Sciatic nerve (tissue), 2 donors: ENCODE results near the gene ADCK1. TPM values are rescaled to one million over a fixed set of nuclear protein-coding genes. Genes with fewer than 3 reads are reported as not detected.
"Not testable (repeated sequence)": the region's sequence is repeated elsewhere in the genome, so short reads cannot be mapped to it uniquely, and the experiment has no call there.

Experiments used
- ATAC-seq: fragments of 200-7000 bp; cut with Tn5 transposase; one replicate; pipeline ENCODE4 v1.9.1; 2020; ENCODE audit warnings: mild to moderate bottlenecking, moderate library complexity
- DNase-seq: peaks from one replicate; pipeline ENCODE4 v3.0.0-alpha.2; 2020; ENCODE audit warnings: low spot score
- intact Hi-C: fragments of 100-400 bp; cut with DNase I; formaldehyde crosslinking; loops from one replicate; pipeline ENCODE4 v1.14.2; 2022
- total RNA-seq: library from RNA; stranded (reverse); fragmentation: NEBNext Ultra II Directional; extraction: Animal tissue kit (Norgen Biotek cat#: 25700); gene quantifications from one replicate; pipeline ENCODE4 v1.2.1, GENCODE V29; 2021
- donor health status: DM: no; HTN: no; CAD: no.
- donor health status: DM: no; HTN: no; CAD: no.

ADCK1 gene, protein sequence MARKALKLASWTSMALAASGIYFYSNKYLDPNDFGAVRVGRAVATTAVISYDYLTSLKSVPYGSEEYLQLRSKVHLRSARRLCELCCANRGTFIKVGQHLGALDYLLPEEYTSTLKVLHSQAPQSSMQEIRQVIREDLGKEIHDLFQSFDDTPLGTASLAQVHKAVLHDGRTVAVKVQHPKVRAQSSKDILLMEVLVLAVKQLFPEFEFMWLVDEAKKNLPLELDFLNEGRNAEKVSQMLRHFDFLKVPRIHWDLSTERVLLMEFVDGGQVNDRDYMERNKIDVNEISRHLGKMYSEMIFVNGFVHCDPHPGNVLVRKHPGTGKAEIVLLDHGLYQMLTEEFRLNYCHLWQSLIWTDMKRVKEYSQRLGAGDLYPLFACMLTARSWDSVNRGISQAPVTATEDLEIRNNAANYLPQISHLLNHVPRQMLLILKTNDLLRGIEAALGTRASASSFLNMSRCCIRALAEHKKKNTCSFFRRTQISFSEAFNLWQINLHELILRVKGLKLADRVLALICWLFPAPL
- 8.2 TPM for total RNA-seq

DNA sequence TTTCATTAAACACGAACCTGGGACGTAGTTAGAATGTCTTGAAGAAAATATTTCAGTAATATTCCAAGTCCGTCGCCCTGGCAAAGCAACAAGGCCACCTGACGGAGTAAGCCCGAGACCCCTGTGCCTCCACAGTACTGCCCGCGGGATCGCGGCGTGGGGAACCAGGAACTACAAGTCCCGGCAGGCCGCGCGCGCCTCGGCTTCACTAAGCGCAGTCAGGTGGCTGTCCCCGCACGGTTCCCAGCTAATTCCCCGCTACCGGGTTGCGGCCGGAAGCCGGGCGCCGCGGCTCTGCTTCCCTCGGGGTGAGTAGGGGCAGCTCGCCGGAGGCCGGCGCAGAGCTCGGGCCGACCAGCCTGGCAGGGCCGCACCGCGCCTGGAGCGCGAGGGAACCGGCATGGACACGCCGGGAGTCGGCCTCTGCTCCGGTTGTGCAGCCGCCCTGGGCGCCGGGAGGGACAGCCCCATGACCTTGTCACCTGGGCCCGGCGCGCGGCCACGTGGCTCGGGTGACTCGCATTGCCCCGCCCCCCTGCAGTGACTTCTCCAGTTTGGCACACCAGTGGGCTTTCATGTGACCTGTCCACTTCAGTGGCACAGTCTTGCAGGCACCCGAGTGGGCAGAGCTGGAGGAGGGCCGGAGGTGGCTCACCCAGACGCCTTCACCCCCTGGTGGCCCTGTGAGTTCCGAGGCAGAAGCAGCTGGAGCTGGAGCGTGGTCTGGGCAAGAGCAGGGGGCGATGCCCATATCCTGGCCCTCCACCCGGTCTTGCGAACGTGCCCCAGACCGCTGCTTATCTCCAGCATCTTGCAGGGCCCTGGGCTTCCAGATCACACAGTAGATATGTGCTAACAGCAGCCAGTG is at the start of gene ADCK1:
ADCK1 (plus strand) TSS at position 247 of the 868 bp plus-strand sequence. CDS start 18,870 bp downstream, outside the sequence.
- peak; percentile 94 for ATAC-seq
- intact Hi-C loops = no loop called here
- peak; percentile 93 for DNase-seq

DNA sequence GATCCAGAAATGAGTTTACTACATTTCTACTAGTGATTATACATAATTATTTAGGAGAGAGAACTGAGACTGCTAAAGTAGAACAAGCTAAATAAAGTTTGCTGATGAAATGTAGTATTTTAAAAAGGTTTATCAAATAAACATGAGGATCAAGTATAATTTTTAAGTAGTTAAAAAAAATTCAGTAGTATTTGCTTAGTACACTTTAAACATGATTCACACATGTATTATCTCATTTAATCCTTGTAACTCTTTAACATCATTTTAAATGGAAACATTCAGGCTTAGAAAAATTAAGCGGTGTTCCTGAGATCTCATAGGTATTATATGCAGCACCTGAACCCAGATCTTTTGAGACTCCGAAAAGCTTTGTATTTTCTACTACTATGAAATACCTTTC is 47.6 kb upstream of the ADCK1 start:
- intact Hi-C loops = no loop called here
- DNase-seq (no peak), ATAC-seq (no peak)

DNA sequence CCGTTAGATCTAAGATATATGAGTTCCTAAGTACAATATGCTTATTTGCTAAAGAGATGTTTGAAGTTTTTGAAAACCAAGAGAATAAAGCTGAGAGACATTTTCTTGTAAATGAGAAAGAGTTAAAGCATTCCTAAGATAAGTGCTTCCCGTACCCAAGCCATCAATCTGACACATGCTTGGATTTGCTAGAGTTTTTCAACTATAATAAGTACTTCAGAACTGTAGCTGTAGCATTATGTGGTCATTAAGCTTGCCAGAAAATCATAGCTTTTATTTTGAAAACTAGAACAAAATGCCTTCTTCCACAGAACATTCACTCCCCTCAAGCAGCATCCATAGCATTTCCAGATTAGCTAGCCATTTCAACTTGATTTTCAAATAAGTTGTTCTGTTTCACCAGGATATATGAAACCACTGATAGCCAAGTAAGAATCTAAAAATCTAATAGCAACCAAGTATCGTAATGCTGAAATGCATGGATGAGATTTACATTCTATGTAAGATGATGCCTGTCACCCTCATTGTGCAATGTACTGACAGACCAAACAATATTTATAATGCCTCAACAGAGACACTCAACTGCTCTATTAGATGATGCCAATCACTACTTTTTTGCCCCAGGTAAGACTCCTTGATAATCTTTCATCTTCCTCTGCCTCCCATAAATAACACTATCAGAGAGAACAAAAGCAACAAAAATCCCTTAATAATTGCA is 47.0 kb upstream of the ADCK1 start:
- DNase-seq = no peak
- intact Hi-C loops = no loop called here
- ATAC-seq = no peak

DNA sequence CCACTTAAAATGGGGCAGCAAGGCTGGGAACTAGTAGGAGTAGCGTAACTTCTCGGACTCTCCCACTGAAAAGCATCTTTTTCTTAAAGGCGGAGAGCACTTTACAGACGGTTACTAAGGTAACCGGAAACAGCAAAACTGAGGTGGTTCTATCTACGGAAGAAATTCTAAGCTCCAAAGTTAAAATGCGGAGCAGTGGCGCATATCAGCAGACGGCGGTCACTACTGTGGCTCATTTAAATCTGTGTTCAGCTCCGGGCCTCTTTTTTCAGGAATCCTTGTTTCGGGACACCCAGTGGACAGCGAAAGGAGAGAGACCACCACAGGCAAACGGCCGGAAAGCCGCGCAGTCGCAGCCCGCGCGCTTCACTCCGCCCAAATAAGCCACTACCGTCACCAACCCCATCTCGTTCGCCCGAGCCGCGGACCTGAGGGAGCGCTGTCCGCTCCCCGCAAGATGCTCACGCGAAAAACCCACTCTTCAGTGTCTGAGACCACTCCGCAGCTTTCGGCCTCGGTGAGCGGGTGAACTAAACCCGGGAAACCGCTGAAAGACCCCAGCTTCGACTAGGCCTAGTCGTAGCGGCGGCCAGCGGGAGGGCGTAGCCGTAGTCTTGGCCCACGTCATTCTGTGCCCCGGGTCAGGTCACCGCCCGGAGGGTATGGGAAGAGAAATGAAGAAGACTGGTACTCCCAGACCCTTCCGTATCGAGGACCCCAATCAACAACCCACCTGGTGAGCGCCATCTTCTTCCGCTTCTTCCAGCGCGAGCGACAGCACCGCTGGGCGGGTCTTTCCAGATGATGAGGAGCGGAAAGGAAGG is 39.3 kb upstream of the ADCK1 start, which contains the start of gene SNW1:
SNW1 (minus strand) TSS at position 776 of the 824 bp plus-strand sequence; CDS start at position 747, 29 bp downstream.
- ATAC-seq (peak; percentile 99), DNase-seq (peak; percentile 95)
- intact Hi-C loops = no loop called here

DNA sequence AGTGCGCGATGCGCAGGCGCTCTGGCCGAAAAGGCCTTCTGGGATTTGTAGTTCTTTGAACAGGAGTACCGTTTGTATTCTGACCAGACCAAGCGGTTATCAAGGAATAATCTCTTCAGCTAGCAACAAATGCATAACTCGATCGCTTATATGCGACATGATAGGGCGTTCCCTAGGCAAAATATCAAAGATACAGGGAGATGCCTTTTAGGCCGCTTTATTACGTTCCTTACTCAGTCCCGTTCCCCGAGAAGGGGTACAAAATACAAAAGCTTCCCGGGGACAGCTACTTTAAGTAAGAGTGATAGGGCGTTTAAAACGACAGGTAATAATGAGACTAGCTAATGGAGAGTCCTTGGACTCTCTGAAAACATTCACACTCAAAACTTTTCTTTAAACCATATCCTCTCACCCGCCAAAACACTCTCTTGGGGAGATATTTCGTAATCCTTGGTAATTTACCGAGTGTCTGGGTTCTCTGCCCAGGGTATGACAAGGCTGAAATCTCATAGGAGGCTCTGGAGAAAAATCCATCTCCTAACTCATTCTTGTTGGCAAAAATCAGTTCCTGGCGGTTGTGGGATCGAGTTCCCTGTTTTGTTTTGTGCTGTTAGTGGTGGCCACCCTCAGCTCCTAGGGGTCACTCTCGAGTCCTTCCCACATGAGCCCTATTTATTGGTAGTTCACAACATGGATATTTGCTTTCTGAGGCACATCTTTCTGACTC is 38.5 kb upstream of the ADCK1 start:
- intact Hi-C loops = no loop called here
- ATAC-seq = peak; percentile 91
- no peak for DNase-seq

DNA sequence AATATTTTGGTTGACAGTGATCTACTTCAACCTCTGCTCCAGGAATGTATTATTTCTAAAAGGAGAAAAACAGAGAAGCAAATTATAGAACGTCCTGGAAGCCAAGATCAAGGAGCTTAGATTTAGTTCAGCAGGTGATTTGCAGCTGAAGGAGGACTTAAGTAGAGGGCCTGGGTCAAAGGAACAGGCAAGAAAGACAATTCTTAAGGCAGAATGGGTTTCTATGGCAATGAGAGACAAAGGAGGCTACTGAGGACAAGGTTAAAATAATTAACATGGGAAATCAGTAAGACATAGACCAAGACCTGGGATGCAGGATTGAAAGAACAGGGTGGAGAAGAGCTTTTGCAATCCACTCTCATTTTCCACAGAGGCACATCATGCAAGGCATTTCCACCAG is 36.6 kb upstream of the ADCK1 start:
- intact Hi-C loops = no loop called here
- ATAC-seq (no peak), DNase-seq (no peak)

DNA sequence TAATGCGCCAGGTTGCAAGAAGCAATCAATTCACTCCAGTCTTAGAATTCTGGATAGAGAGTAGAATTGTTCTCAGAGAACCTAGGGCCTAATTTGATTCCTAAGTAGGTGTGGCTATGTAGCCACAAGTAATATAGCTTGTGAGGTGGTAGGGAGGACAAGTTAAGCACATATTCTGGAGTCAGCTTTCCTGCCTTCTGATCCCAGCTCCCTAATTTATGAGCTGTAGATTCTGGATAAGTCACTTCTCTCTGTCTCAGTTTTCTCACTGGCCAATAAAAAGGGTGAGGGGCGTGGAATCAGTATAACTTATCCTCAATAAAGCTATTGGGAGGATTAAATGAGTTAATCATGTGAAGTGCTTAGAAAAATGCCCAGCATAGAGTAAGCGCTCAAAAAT is 35.9 kb upstream of the ADCK1 start:
- ATAC-seq = no peak
- no peak for DNase-seq
- intact Hi-C loops = no loop called here

DNA sequence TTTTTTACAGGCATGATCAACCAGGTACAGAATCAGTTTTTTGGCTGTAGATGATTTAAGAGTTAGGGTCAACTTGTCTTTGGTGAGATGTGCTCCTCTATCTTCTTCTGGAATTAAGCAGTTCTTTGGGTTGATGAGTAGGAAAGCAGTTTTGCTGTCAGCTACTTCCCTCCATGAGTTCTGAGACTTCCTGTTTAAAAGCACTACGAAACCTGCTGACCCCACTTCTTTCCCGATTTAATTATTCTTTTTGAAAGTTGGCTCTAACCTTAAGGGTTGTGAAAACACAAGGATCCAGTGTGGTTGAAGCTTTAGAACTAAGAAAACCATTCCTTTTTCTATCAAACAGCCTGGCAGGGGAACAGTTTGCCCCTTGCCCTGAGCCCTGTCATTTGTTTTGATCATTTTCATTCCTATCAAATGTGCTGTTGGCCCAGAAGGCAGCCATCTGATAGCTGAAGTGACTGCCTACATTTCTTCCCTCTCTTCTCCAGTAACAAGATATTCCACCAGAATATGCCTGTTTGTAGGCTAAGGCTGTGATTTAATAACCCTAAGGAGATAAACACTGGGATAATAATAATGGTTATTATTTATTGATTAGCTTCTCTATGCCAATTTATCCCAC is 31.4 kb upstream of the ADCK1 start:
- ATAC-seq, intact Hi-C loops, DNase-seq: not testable (repeated sequence)

DNA sequence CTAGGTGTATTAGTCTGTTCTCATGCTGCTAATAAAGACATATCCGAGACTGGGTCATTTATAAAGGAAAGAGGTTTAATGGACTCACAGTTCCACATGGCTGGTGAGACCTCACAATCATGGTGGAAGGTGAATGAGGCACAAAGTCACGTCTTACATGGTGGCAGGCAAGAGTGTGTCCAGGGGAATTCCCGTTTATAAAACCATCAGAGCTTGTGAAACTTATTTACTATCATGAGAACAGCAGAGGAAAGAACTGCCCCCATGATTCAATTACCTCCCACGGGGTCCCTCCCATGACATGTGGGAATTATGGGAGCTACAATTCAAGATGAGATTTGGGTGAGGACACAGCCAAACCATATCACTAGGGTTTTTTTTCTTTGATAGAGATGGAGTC is 25.9 kb upstream of the ADCK1 start:
- ATAC-seq, intact Hi-C loops: not testable (repeated sequence)

DNA sequence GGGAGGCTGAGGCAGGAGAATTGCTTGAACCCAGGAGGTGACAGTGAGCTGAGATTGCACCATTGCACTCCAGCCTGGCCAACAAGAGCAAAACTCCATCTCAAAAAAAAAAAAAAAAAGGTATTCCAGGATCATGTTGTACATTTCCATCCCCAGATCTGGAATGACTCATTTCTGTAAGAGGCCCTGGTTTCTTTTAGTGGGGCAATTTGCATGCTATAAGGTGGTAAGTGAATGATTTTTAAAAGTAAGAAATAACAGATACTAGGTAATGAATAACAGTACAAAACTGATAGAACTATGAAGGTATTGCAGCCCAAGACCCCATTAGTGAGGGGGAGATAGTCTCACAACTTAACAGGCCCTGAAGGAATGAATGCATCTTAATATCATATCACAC is 17.7 kb upstream of the ADCK1 start:
- ATAC-seq = no peak
- DNase-seq = no peak
- intact Hi-C loops = no loop called here

More for the DNA sequence above, 25.9 kb upstream of the ADCK1 start:
- not testable (repeated sequence) for DNase-seq

DNA sequence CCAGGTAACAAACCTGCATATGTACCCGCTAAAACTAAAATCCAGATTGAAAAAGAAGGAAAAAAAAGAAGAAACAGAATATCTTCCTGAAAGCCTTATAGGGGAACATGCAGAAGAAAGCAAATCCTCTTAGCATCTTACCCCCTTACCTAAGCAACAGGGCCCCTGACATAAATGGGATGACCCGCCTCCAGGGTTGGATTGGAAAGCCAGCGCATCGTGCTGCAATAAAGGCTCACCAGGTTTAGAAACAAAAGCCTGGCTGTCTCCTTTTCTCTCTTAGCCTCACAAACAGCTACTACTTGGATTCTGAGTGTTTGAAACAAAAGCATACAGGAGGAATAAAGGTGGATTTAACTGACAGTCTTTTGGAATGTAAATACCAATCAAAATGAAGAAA is 13.8 kb upstream of the ADCK1 start:
- intact Hi-C loops = no loop called here
- DNase-seq = no peak
- ATAC-seq = no peak

DNA sequence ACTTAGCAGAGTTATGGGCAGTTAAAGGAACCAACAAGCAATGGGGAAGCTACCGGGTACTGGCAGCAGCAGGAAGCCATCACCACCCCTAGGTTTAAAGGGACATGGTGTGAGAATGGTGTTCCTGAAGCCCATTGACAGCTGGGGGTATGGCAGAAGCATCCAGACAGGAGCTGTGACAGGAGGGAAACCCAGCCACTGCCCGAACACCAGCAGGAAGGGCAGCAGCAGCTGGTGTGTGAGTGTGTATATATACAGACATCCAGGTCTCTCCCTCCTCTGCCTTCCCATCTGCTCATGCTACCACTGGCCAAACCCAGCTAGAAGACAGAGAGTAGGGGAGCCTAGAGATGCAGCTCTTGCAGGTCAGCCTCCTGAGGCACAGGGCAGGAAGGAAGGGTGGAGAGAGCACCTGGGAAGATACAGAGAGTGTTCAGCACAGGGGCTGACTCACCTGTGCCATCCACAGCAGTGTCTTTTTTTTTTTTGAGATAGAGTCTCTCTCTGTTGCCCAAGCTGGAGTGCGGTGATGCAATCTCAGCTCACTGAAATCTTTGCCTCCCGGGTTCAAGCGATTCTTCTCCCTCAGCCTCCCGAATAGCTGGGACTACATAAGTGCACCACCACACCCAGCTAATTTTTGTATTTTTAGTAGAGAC is 9.2 kb upstream of the ADCK1 start:
- DNase-seq (no peak), ATAC-seq (no peak)
- intact Hi-C loops = no loop called here

DNA sequence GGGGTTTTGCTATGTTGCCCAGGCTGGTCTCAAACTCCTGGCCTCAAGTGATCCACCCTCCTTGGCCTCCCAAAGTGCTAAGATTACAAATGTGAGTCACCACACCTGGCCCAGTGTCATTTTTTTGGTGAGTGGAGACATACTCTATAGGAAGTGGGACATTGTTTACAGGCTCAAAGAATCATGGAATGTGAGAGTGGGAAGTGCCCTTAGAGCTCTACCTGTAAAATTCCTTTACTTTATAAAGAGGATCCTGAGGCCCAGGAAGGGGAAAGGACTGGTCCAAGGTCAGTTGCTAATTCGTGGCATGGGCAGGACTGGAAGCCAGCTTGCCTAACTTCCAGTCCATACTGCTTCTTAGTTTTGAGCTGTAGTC is 8.7 kb upstream of the ADCK1 start:
- DNase-seq (no peak), ATAC-seq (no peak)
- intact Hi-C loops = no loop called here

DNA sequence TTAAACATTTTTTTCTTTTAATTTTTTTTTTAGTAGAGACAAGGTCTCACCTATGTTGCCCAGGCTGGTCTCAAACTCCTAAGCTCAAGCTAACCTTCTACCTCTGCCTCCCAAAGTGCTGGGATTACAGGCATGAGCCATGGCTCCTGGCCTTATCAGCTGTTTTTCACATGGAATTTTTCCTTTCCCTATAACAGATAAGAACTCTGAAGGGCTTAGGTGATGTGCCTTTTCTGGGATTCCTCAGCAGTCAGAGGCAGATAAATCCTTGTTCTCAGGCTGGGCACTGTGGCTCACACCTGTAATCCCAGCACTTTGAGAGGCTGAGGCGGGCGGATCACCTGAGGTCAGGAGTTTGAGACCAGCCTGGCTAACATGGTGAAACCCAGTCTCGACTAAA is 6.7 kb upstream of the ADCK1 start:
- ATAC-seq, intact Hi-C loops, DNase-seq: not testable (repeated sequence)

DNA sequence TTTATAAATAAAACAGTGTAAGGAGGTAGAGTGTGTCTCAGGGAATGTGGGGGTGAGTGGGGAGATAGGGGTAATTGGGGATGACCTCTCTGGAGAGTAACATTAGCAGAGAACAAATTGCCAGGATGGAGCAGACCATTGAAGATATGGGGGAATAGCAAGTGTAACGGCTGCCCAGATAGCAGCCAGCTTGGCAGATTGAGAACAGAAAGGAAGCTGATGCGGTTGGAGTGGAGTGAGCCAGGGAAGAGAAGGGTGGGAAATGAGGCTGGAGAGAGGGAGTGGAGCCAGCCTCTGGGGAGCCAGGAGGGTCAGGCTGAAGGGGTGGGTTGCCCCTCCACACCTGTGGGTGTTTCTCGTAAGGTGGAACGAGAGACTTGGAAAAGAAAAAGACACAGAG is 5.6 kb upstream of the ADCK1 start:
- ATAC-seq (no peak), DNase-seq (no peak)
- intact Hi-C loops = no loop called here

DNA sequence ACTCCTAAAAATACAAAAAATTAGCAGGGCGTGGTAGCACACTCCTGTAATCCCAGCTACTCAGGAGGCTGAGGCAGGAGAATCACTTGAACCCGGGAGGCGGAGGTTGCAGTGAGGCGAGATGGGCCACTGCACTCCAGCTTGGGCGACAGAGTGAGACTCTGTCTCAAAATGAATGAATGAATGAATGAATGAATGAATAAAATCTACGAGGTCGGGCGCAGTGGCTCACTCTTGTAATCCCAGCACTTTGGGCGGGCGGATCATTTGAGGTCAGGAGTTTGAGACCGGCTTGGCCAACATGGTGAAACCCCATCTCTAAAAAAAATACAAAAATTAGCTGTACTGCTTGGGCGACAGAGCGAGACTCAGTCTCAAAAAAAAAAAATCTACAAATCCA is 453 bp upstream of the ADCK1 start:
- DNase-seq, intact Hi-C loops, ATAC-seq: not testable (repeated sequence)

DNA sequence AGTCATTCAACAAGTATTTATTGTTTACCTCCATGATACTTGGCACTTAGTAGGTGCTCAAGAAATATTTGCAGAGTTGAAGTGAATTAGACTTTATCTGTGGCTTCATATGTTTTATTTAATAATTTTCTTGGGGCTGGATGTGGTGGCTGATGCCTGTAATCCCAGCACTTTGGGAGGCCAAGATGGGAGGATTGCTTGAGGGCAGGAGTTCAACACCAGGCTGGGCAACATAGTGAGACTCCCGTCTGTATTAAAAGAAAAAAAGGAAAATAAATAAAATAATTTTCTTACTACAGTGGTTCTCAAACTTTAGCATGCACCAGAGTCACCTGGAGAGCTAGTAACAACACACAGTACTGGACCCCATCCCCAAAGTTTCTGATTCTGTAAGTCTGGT is 905 bp downstream of the ADCK1 start:
- ATAC-seq (no peak), DNase-seq (no peak)
- intact Hi-C loops = no loop called here
